ENCODE measurements around the gene PNPLA6.

DNA sequence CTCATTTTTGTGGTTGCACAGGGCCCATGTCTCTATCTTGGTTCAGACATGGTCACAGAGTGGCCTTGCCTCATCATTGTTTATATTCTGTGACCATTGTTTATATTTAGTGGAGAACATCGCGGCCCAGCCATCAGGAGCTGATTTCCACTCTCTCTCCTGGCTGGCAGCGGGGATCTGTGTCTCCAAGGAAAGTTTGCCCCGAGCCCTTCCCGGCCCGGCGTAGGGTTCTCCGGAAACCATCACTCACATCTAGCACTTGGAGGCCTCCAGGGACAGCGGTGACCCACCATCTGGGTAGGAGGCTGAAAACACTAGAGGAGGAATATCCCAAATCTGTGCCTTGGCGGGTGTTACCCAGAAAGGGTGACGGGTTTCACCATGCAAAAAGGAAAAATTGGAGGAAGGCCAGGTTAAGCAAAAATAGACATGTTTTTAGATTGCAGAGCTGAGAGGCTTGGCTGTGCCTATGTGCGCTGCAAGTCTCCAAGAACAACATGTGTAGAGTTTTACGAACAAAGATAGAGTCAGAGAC, 20.3 kb upstream of the PNPLA6 start:
- TF ChIP-seq CTCF (IDR thresholded peaks at IDR 0.05; ENCODE audit: low read depth, low read length, poor library complexity, severe bottlenecking) (no peak), EZH2phosphoT487 (IDR thresholded peaks at IDR 0.05; ENCODE audit: borderline replicate concordance, low read length) (no peak)
